ENCODE measurements around the gene COL4A6. TPM values are rescaled to one million over a fixed set of nuclear protein-coding genes. Genes with fewer than 3 reads are reported as not detected.
A peak's percentile ranks its signal among the peaks of the same experiment; 100 is the strongest.

COL4A6 gene
- total and polyA plus RNA-seq, 2 experiments from 2014 or later = 40.1 to 95.2 TPM

- H3K36me3 ChIP-seq = no peaks in the 10 kb centered on the region
- no peaks in the 10 kb centered on the region for H3K27me3 ChIP-seq
- peak overlapping the region; percentile 30 for H3K27ac ChIP-seq
- no peaks in the 10 kb centered on the region for H3K9me3 ChIP-seq (ENCODE audit: low read depth)
- DNase-seq (ENCODE audit: low read depth in 1 of 2, low spot score in 1 of 2) = peak in 1 of 2 donors; percentile 36
- peaks cover 4% of the 10 kb centered on the region for H3K4me1 ChIP-seq (ENCODE audit: low read depth)
- TF ChIP-seq CTCF (IDR thresholded peaks at IDR 0.05; ENCODE audit: low read depth, low read length) = no peak
- H3K4me3 ChIP-seq = no peak overlapping the region
Observed at GRCh38 chrX:108126661-108127060, 311.6 kb downstream of the COL4A6 start.

- no peak overlapping the region for H3K27ac ChIP-seq
Observed at GRCh38 chrX:108123591-108124366, 314.4 kb downstream of the COL4A6 start.

GRCh38 chrX:108122748-108123147 is 315.5 kb downstream of the COL4A6 start:
- Histone ChIP-seq H3K27ac (no peak overlapping the region), H3K4me3 (no peak overlapping the region), H3K36me3 (no peaks in the 10 kb centered on the region), H3K9me3 (ENCODE audit: low read depth) (no peaks in the 10 kb centered on the region), H3K4me1 (ENCODE audit: low read depth) (peaks cover 23% of the 10 kb centered on the region), H3K27me3 (no peaks in the 10 kb centered on the region)
- TF ChIP-seq CTCF (IDR thresholded peaks at IDR 0.05; ENCODE audit: low read depth, low read length) = no peak
- DNase-seq (ENCODE audit: low read depth in 1 of 2, low spot score in 1 of 2) = peak in 1 of 2 donors; percentile 20

More at GRCh38 chrX:108123591-108124366, 314.4 kb downstream of the COL4A6 start:
- peaks cover 23% of the 10 kb centered on the region for H3K4me1 ChIP-seq (ENCODE audit: low read depth)
- no peaks in the 10 kb centered on the region for H3K9me3 ChIP-seq (ENCODE audit: low read depth)
- no peaks in the 10 kb centered on the region for H3K36me3 ChIP-seq
- TF ChIP-seq CTCF (IDR thresholded peaks at IDR 0.05; ENCODE audit: low read depth, low read length) = no peak
- DNase-seq (ENCODE audit: low read depth in 1 of 2, low spot score in 1 of 2) = no peak
- H3K4me3 ChIP-seq = no peak overlapping the region
- no peaks in the 10 kb centered on the region for H3K27me3 ChIP-seq

- H3K27me3 ChIP-seq = no peaks in the 10 kb centered on the region
- no peak for TF ChIP-seq CTCF (IDR thresholded peaks at IDR 0.05; ENCODE audit: low read depth, low read length)
- H3K9me3 ChIP-seq (ENCODE audit: low read depth) = no peaks in the 10 kb centered on the region
- H3K4me3 ChIP-seq = no peak overlapping the region
- H3K4me1 ChIP-seq (ENCODE audit: low read depth) = peaks cover 23% of the 10 kb centered on the region
- DNase-seq (ENCODE audit: low read depth in 1 of 2, low spot score in 1 of 2) = peak in 1 of 2 donors; percentile 49
- H3K27ac ChIP-seq = peak overlapping the region; percentile 81
- no peaks in the 10 kb centered on the region for H3K36me3 ChIP-seq
Observed at GRCh38 chrX:108121291-108121690, 316.9 kb downstream of the COL4A6 start.

- peaks cover 23% of the 10 kb centered on the region for H3K4me1 ChIP-seq (ENCODE audit: low read depth)
- no peaks in the 10 kb centered on the region for H3K27me3 ChIP-seq
- no peak for TF ChIP-seq CTCF (IDR thresholded peaks at IDR 0.05; ENCODE audit: low read depth, low read length)
- H3K27ac ChIP-seq = no peak overlapping the region
- no peaks in the 10 kb centered on the region for H3K36me3 ChIP-seq
- H3K9me3 ChIP-seq (ENCODE audit: low read depth) = no peaks in the 10 kb centered on the region
- no peak overlapping the region for H3K4me3 ChIP-seq
- DNase-seq (ENCODE audit: low read depth in 1 of 2, low spot score in 1 of 2) = no peak
Observed at GRCh38 chrX:108117988-108118387, 320.2 kb downstream of the COL4A6 start.
